ENCODE measurements around the gene DPEP1. TPM values are rescaled to one million over a fixed set of nuclear protein-coding genes. Genes with fewer than 3 reads are reported as not detected.

The DPEP1 gene
- total RNA-seq, 4 donors from 2014 or later = 1.3 to 4.0 (median 1.4) TPM; not detected in 1

GRCh38 chr16:89600956-89601355, 12.5 kb upstream of the DPEP1 start:
- H3K4me1 ChIP-seq = no peaks in the 10 kb centered on the region
- no peak for TF ChIP-seq POLR2AphosphoS5 (IDR thresholded peaks at IDR 0.05)
- TF ChIP-seq EP300 (IDR thresholded peaks at IDR 0.05; ENCODE audit: low read depth) = no peak
- no peak for TF ChIP-seq CTCF (IDR thresholded peaks at IDR 0.05)
- TF ChIP-seq POLR2A (IDR thresholded peaks at IDR 0.05) = no peak
- WGBS, 2 donors (ENCODE audit: low coverage in 1 of 2) = 63% methylated on average over 8 of the region's 8 CpGs; no CpG with 5 or more reads in 1 of the 2 donors
- H3K4me3 ChIP-seq = no peak overlapping the region
- no peaks in the 10 kb centered on the region for H3K9me3 ChIP-seq
- no peaks in the 10 kb centered on the region for H3K36me3 ChIP-seq
- no peak for DNase-seq
- H3K27me3 ChIP-seq = peaks cover 32% of the 10 kb centered on the region
- intact Hi-C loops (cut with DNase I; ENCODE audit: low total_unique reads) = no loop called here
- in situ Hi-C loops (cut with MboI; ENCODE audit: low pct_ligation_motif_present in 1 of 4, low pct_unique_long_range_greater_than_20kb in 1 of 4, low sequenced_read_pairs in 3 of 4) = no loop called here
- H3K27ac ChIP-seq = no peak overlapping the region

GRCh38 chr16:89601906-89602272, 11.6 kb upstream of the DPEP1 start:
- H3K27me3 ChIP-seq = peaks cover 41% of the 10 kb centered on the region
- H3K36me3 ChIP-seq = no peaks in the 10 kb centered on the region
- 70 to 80% methylated on average over 2 to 18 of the region's 22 CpGs for WGBS, 2 donors (ENCODE audit: low coverage in 1 of 2)
- no peak overlapping the region for H3K4me3 ChIP-seq
- intact Hi-C loops (cut with DNase I; ENCODE audit: low total_unique reads) = no loop called here
- H3K27ac ChIP-seq = no peak overlapping the region
- H3K4me1 ChIP-seq = no peaks in the 10 kb centered on the region
- in situ Hi-C loops (cut with MboI; ENCODE audit: low pct_ligation_motif_present in 1 of 4, low pct_unique_long_range_greater_than_20kb in 1 of 4, low sequenced_read_pairs in 3 of 4) = no loop called here
- DNase-seq = no peak
- no peaks in the 10 kb centered on the region for H3K9me3 ChIP-seq
- TF ChIP-seq POLR2AphosphoS5 (IDR thresholded peaks at IDR 0.05) (no peak), CTCF (IDR thresholded peaks at IDR 0.05) (no peak), POLR2A (IDR thresholded peaks at IDR 0.05) (no peak), EP300 (IDR thresholded peaks at IDR 0.05; ENCODE audit: low read depth) (no peak)

GRCh38 chr16:89602273-89602951, 11.0 kb upstream of the DPEP1 start:
- Histone ChIP-seq H3K27ac (no peak overlapping the region), H3K36me3 (no peaks in the 10 kb centered on the region), H3K4me3 (no peak overlapping the region), H3K9me3 (no peaks in the 10 kb centered on the region), H3K27me3 (peaks cover 46% of the 10 kb centered on the region), H3K4me1 (no peaks in the 10 kb centered on the region)
- in situ Hi-C loops (cut with MboI; ENCODE audit: low pct_ligation_motif_present in 1 of 4, low pct_unique_long_range_greater_than_20kb in 1 of 4, low sequenced_read_pairs in 3 of 4) = no loop called here
- WGBS, 2 donors (ENCODE audit: low coverage in 1 of 2) = 11% methylated on average over 18 of the region's 22 CpGs; no CpG with 5 or more reads in 1 of the 2 donors
- no peak for DNase-seq
- TF ChIP-seq CTCF (IDR thresholded peaks at IDR 0.05) (no peak), POLR2A (IDR thresholded peaks at IDR 0.05) (no peak), POLR2AphosphoS5 (IDR thresholded peaks at IDR 0.05) (no peak), EP300 (IDR thresholded peaks at IDR 0.05; ENCODE audit: low read depth) (no peak)
- intact Hi-C loops (cut with DNase I; ENCODE audit: low total_unique reads) = no loop called here

GRCh38 chr16:89602952-89603590, 10.4 kb upstream of the DPEP1 start:
- 41% methylated on average over 4 of the region's 5 CpGs; no CpG with 5 or more reads in 1 of the 2 donors for WGBS, 2 donors (ENCODE audit: low coverage in 1 of 2)
- Histone ChIP-seq H3K4me1 (peaks cover 0 to 3% (median 1%) of the 10 kb centered on the region in 4 donors), H3K27me3 (peaks cover 52% of the 10 kb centered on the region), H3K9me3 (no peaks in the 10 kb centered on the region), H3K4me3 (no peak overlapping the region), H3K27ac (no peak overlapping the region), H3K36me3 (no peaks in the 10 kb centered on the region)
- no peak for TF ChIP-seq POLR2AphosphoS5 (IDR thresholded peaks at IDR 0.05)
- no peak for TF ChIP-seq POLR2A (IDR thresholded peaks at IDR 0.05)
- no peak for TF ChIP-seq CTCF (IDR thresholded peaks at IDR 0.05)
- TF ChIP-seq EP300 (IDR thresholded peaks at IDR 0.05; ENCODE audit: low read depth) = no peak
- no peak for DNase-seq
- intact Hi-C loops (cut with DNase I; ENCODE audit: low total_unique reads) (no loop called here), in situ Hi-C loops (cut with MboI; ENCODE audit: low pct_ligation_motif_present in 1 of 4, low pct_unique_long_range_greater_than_20kb in 1 of 4, low sequenced_read_pairs in 3 of 4) (no loop called here)

Measured in transverse colon (tissue), 4 donors.